GM19455 (cell line): ENCODE data around the gene PCDHGB6.
A peak's percentile ranks its signal among the peaks of the same experiment; 100 is the strongest.
"Not testable (repeated sequence)": the region's sequence is repeated elsewhere in the genome, so short reads cannot be mapped to it uniquely, and the experiment has no call there.

Source experiments
- ATAC-seq: cut with Tn5 transposase; IDR thresholded peaks from one replicate; pipeline ENCODE4 v1.9.1; 2021; ENCODE audit not compliant: unreplicated experiment

The PCDHGB6 gene

DNA sequence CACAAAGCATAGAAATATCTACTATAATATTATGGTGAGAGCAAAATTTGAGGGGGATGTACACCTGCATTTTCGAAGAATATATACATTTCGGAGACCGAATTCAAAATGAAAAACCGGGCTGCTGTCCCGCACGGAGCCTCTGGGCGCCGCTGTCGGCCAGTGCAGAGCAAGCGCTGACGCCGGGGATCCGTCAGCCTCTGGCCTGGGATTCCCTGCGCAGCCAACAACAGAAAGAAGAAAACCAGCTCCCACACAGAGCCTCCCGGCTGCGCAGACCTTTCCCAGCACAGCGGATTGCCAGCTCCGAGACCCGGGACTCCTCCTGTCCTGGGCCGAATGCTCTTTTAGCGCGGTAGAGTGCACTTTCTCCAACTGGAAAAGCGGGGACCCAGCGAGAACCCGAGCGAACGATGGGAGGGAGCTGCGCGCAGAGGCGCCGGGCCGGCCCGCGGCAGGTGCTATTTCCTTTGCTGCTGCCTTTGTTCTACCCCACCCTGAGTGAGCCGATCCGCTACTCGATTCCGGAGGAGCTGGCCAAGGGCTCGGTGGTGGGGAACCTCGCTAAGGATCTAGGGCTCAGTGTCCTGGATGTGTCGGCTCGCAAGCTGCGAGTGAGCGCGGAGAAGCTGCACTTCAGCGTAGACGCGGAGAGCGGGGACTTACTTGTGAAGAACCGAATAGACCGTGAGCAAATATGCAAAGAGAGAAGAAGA, at the start of gene PCDHGB6:
PCDHGB6 (plus strand) TSS at position 232 of the 716 bp plus-strand sequence; CDS start at position 414, 182 bp downstream.
- peak; percentile 49 for ATAC-seq

DNA sequence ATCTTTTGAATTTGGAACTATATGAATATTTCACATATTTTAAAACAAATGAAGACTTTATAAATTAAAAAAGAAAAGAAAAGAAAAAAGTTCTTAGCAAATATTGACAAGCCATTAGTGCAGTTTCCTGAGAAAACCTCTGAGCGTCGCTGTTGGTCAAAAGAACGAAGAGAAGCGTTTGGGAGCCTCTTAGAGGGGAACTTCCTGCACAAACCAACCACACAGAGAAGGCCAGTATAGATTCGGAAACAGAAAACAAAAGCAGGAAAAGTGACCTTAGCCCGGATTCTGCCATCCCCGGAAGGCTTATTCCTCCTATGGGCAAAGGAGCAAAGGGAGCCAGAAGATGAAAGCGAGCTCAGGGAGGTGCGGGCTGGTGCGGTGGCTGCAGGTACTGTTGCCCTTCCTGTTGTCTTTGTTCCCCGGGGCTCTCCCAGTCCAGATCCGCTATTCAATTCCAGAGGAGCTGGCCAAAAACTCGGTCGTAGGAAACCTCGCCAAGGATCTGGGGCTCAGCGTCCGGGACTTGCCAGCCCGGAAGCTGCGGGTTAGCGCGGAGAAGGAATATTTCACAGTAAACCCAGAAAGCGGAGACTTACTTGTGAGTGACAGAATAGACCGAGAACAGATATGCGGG, 47.9 kb upstream of the PCDHGB6 start, which contains the start of gene PCDHGB2:
PCDHGB2 (plus strand) TSS at position 205 of the 637 bp plus-strand sequence; CDS start at position 347, 142 bp downstream.
- ATAC-seq, result no peak

DNA sequence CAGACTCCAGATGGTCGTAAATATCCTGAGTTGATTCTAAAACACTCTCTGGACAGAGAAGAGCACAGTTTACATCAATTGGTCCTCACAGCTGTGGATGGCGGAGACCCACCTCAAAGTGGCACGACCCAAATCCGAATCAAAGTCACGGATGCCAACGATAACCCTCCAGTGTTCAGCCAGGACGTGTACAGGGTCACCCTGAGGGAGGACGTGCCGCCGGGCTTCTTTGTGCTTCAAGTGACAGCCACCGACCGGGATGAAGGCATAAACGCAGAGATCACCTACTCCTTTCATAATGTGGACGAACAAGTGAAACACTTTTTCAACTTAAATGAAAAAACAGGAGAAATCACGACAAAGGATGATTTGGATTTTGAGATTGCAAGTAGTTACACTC, 47.1 kb upstream of the PCDHGB6 start:
- ATAC-seq, result no peak

DNA sequence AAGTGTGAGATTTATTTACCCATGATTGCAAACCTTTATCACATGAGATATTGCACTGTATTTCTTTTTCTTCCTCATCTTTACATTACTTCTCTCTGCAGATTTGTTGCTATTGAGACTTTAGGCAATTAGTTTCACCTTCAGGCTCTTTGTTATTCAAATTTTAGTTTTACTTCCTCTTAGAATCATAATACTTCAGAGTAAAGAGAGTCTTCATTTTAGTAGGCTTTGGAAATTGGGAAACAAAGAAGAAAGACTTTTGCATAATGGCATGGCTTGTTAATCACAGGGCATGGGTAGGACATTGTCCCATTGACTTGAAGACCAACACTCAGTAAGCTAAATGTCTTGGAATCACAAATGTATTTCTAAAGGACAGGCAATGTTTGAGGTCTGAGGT, 45.1 kb upstream of the PCDHGB6 start:
- ATAC-seq, result no peak

DNA sequence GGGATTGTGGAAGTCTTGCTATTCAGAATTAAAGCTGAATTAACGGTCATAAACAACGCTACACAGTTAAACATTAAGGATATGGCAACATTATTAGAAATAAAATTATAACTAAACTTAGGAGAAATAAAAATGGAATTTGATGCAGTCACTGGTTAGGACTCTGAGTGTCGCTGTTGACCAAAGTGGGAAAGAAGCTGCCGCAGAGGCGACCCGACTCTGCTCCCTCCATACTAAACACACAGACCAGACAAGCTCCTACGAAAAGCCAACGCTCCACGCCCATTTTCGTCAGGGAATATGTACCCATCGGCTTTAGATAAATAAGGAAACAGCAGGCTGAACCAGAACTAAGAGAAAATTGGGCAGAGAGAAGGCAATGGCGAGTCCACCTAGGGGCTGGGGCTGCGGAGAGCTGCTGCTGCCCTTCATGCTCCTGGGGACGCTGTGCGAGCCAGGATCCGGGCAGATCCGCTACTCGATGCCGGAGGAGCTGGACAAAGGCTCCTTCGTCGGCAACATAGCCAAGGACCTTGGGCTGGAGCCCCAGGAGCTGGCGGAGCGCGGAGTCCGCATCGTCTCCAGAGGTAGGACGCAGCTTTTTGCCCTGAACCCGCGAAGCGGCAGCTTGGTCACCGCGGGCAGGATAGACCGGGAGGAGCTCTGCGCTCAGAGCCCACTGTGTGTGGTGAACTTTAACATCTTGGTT, 43.7 kb upstream of the PCDHGB6 start, which contains the start of gene PCDHGA5:
PCDHGA5 (plus strand) TSS at position 211 of the 709 bp plus-strand sequence; CDS start at position 380, 169 bp downstream.
- ATAC-seq, result no peak

DNA sequence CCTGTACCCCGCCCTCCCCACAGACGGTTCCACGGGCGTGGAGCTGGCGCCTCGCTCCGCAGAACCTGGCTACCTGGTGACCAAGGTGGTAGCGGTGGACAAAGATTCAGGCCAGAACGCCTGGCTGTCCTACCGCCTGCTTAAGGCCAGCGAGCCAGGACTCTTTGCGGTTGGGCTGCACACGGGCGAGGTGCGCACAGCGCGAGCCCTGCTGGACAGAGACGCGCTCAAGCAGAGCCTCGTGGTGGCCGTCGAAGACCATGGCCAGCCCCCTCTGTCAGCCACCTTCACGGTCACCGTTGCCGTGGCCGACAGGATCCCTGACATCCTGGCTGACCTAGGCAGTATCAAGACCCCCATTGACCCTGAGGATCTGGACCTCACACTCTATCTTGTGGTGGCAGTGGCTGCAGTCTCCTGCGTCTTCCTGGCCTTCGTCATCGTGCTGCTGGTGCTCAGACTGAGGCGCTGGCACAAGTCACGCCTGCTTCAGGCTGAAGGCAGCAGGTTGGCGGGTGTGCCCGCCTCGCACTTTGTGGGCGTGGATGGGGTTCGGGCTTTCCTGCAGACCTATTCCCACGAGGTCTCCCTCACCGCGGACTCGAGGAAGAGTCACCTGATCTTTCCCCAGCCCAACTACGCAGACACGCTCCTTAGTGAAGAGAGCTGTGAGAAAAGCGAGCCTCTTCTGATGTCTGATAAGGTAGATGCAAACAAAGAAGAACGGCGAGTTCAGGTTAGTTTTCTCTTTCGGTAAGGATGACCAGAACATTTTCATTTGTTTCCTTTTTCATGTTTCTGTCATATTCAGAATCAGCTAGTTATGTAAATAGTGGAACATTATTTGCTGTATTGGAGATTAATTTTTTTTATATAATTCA, 41.6 kb upstream of the PCDHGB6 start:
- ATAC-seq, result no peak

DNA sequence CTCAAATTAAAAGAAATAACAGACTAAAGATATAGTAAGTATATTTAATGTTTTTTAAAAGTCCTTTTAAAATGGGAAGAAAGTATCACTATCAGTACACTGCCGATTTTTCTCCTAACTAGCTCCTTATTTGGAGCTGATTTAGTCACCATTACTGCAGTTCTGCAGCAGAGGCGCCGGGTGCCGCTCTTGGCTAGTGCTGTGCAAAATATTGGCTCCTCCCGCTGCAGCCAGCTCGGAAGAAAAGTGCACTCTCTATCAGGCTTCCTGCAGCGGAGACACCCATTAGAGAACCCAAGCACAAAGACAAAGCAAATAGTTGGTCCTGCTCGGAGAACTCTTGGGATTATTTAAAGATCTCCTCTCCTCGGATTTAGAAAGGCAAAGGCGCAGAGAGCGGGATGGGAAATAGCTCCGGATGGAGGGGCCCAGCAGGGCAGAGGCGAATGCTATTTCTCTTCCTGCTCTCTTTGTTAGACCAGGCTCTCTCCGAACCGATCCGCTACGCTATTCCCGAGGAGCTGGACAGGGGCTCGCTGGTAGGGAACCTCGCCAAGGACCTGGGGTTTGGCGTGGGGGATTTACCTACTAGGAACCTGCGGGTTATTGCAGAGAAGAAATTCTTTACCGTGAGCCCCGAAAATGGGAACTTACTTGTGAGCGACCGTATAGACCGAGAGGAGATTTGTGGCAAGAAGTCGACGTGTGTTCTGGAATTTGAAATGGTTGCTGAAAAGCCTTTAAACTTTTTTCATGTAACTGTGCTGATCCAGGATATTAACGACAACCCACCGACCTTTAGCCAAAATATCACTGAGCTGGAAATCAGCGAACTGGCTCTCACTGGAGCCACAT, 37.6 kb upstream of the PCDHGB6 start, which contains the start of gene PCDHGB3:
PCDHGB3 (plus strand) TSS at position 249 of the 855 bp plus-strand sequence; CDS start at position 402, 153 bp downstream.
- ATAC-seq, result peak; percentile 98

DNA sequence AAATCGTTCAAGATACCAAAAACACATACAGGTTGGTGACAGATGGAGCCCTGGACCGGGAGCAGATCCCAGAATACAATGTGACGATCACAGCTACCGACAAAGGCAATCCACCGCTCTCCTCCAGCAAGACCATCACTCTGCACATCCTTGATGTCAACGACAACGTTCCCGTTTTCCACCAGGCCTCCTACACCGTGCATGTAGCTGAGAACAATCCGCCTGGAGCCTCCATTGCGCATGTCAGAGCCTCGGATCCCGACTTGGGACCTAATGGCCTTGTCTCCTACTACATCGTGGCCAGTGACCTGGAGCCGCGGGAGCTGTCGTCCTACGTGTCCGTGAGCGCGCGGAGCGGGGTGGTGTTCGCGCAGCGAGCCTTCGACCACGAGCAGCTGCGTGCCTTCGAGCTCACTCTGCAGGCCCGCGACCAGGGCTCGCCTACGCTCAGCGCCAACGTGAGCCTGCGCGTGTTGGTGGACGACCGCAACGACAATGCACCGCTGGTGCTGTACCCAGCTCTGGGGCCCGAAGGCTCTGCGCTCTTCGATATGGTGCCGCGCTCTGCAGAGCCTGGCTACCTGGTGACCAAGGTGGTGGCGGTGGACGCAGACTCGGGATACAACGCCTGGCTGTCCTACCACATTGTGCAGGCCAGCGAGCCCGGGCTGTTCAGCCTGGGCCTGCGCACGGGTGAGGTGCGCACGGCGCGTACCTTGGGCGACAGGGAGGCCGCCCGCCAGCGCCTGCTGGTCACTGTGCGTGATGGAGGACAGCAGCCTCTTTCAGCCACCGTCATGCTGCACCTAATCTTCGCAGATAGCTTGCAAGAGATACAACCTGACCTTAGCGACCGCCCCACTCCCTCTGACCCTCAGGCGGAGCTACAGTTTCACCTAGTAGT, 36.0 kb upstream of the PCDHGB6 start:
- ATAC-seq, result no peak

DNA sequence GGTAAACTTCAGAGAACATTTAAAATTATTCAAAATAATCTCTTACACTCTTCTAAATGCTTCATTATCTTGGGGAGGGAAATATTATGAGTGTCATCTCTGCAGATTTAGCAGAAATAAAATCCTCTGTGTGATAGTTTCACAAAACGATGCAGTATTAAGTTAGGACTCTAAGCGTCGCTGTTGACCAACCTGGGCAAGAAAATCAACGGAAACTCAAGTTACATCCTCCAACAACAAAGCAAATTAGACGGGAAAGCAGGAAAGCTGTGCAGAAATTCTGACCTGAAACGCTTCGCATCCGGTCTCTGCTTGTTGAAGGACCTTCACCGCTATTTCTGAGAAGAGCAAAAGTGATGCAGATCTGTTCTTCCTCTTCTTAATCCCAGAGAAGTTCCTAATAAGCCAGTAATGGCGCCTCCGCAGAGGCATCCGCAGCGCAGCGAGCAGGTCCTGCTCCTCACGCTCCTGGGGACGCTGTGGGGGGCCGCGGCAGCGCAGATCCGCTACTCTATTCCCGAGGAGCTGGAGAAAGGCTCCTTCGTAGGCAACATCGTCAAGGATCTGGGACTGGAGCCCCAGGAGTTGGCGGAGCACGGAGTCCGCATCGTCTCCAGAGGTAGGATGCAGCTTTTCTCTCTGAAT, 34.0 kb upstream of the PCDHGB6 start, which contains the start of gene PCDHGA6:
PCDHGA6 (plus strand) TSS at position 219 of the 645 bp plus-strand sequence; CDS start at position 412, 193 bp downstream.
- no peak for ATAC-seq

DNA sequence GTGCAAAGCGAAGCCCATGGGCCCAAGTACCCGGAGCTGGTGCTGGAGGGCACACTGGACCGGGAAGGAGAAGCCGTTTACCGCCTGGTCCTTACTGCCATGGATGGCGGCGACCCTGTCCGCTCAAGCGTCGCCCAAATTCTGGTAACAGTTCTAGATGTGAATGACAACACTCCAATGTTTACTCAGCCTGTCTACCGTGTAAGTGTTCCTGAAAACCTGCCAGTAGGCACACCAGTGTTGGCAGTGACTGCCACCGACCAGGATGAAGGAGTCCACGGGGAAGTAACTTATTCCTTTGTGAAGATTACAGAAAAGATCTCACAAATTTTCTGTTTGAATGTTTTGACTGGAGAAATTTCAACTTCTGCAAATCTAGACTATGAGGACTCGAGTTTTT, 33.2 kb upstream of the PCDHGB6 start:
- no peak for ATAC-seq

DNA sequence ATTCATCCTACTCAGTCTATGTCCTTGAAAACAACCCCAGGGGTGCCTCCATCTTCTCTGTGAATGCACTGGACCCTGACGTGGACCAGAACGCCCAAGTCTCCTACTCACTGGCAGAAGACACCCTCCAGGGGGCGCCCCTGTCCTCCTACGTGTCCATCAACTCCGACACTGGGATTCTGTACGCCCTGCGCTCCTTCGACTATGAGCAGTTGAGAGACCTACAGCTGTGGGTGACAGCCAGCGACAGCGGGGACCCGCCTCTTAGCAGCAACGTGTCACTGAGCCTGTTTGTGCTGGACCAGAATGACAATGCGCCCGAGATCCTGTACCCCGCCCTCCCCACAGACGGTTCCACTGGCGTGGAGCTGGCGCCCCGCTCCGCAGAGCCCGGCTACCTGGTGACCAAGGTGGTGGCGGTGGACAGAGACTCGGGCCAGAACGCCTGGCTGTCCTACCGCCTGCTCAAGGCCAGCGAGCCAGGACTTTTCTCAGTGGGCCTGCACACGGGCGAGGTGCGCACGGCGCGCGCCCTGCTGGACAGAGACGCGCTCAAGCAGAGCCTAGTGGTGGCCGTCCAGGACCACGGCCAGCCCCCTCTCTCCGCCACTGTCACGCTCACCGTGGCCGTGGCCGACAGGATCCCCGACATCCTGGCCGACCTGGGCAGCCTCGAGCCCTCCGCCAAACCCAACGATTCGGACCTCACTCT, 32.2 kb upstream of the PCDHGB6 start:
- not testable (repeated sequence) for ATAC-seq

DNA sequence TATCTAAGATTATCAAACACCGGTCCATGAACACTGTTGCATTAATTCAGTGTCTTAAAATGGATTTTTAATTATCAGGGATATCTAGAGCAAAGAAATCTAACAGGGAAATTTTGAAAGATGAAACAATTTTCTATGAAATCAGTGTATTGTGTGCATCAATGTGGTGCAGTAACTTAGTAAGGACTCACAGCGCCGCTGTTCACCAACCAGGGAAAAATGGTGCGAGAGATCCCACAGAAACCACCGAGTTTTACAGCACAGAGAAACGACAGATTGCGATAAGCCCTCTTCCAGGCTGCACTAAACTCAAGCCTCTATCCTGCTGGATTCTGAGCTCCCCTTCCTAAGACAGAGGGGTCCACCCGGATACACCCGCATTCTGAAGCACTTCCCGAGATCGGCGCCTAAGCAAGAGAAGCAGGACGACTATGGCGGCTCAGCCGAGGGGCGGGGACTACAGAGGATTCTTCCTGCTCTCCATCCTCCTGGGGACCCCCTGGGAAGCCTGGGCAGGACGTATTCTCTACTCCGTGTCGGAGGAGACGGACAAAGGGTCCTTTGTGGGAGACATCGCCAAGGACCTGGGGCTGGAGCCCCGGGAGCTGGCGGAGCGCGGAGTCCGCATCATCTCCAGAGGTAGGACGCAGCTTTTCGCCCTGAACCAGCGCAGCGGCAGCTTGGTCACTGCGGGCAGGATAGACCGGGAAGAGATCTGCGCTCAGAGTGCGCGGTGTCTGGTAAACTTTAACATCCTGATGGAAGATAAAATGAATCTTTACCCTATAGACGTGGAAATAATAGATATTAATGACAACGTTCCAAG, 25.1 kb upstream of the PCDHGB6 start, which contains the start of gene PCDHGA7:
PCDHGA7 (plus strand) TSS at position 274 of the 826 bp plus-strand sequence; CDS start at position 432, 158 bp downstream.
- ATAC-seq, result no peak

DNA sequence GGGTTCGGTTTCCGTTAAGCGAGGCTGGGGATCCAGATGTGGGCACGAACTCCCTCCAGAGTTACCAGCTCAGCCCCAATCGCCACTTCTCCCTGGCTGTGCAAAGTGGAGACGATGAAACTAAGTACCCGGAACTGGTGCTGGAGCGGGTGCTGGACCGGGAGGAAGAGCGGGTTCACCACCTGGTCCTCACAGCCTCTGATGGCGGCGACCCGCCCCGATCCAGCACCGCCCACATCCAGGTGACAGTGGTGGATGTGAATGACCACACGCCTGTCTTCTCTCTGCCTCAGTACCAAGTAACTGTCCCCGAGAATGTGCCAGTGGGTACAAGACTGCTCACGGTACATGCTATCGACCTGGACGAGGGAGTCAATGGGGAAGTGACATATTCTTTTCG, 24.5 kb upstream of the PCDHGB6 start:
- ATAC-seq, result no peak

DNA sequence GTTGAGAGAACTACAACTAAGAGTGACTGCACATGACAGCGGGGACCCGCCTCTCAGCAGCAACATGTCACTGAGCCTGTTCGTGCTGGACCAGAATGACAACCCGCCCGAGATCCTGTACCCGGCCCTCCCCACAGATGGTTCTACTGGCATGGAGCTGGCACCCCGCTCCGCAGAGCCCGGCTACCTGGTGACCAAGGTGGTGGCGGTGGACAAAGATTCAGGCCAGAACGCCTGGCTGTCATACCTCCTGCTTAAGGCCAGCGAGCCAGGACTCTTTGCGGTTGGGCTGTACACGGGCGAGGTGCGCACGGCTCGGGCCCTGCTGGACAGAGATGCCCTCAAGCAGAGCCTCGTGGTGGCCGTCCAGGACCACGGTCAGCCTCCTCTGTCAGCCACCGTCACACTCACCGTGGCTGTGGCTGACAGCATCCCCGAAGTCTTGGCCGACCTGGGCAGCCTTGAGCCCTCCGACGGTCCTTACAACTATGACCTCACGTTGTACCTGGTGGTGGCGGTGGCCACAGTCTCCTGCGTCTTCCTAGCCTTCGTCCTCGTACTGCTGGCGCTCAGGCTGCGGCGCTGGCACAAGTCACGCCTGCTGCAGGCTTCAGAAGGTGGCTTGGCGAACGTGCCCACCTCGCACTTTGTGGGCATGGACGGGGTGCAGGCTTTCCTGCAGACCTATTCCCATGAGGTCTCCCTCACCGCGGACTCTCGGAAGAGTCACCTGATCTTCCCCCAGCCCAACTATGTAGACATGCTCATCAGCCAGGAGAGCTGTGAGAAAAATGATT, 23.2 kb upstream of the PCDHGB6 start:
- no peak for ATAC-seq

DNA sequence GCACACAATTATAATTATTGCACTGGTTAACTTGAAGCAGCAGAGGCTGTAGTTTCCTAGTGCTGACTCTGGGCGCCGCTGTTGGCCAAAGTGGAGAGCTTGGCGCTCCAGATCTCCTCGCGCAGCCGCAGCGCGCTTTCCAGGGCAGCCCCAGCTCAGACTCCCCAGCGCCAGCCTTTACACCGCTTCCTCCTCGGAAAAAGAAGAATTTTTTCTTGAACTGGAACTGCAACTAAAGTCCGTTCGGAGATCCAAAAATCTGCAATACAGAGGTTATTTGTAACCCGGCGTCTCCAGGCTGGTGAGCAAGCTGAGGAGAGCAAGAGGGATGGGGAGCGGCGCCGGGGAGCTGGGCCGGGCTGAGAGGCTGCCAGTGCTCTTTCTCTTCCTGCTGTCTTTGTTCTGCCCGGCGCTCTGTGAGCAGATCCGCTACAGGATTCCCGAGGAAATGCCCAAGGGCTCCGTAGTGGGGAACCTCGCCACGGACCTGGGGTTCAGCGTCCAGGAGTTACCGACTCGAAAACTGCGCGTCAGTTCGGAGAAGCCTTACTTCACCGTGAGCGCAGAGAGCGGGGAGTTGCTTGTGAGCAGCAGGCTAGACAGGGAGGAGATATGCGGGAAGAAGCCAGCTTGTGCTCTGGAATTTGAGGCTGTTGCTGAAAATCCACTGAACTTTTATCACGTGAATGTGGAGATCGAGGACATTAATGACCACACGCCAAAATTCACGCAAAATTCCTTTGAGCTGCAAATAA, 20.1 kb upstream of the PCDHGB6 start, which contains the start of gene PCDHGB4:
PCDHGB4 (plus strand) TSS at position 142 of the 755 bp plus-strand sequence; CDS start at position 329, 187 bp downstream.
- ATAC-seq, result not testable (repeated sequence)
